Heart right ventricle (tissue), 16 donors: Measurements from ENCODE around the gene PXN. TPM values are rescaled to one million over a fixed set of nuclear protein-coding genes. Genes with fewer than 3 reads are reported as not detected.
"Not testable (repeated sequence)": the region's sequence is repeated elsewhere in the genome, so short reads cannot be mapped to it uniquely, and the experiment has no call there.

Source experiments
- ATAC-seq, 8 donors: fragments of 200-7000 bp; cut with Tn5 transposase; one replicate each; pipeline ENCODE4 v1.9.1; 2020; ENCODE audit warnings: mild to moderate bottlenecking in 8 of 8, moderate library complexity in 8 of 8, moderate number of reproducible peaks in 1 of 8
- DNase-seq, 2 donors: peaks; one replicate each; pipeline ENCODE4 v3.0.0-alpha.2; 2020
- H3K27ac ChIP-seq, 10 donors: fragments of 200-600 bp; sonication (generic) in 2 of 10; one replicate each; pipeline versions ENCODE4 v1.5.0 to v1.8.0; 2020 to 2022; ENCODE audit warnings: mild to moderate bottlenecking in 3 of 10
- H3K27me3 ChIP-seq, 7 donors: fragments of 200-600 bp; one replicate each; pipeline ENCODE4 v1.8.0; 2021 to 2022; ENCODE audit warnings: mild to moderate bottlenecking in 2 of 7
- H3K36me3 ChIP-seq, 9 donors: fragments of 200-600 bp; sonication (generic) in 1 of 9; one replicate each; pipeline versions ENCODE4 v1.5.0 to v1.8.0; 2020 to 2022; ENCODE audit warnings: mild to moderate bottlenecking in 2 of 9
- H3K4me1 ChIP-seq, 9 donors: fragments of 200-600 bp; sonication (generic) in 1 of 9; one replicate each; pipeline versions ENCODE4 v1.5.0 to v1.8.0; 2020 to 2022; ENCODE audit warnings: mild to moderate bottlenecking in 4 of 9
- H3K4me3 ChIP-seq, 10 donors: fragments of 200-600 bp; sonication (generic) in 2 of 10; one replicate each; pipeline versions ENCODE4 v1.5.0 to v1.8.0; 2020 to 2022; ENCODE audit warnings: mild to moderate bottlenecking in 7 of 10, moderate library complexity in 2 of 10
- H3K9me3 ChIP-seq, 11 donors: fragments of 200-600 bp in 10 of 11; sonication (generic) in 2 of 11; one replicate each; pipeline versions ENCODE4 v1.5.0 to v1.8.0; 2013 to 2022; ENCODE audit warnings: mild to moderate bottlenecking in 2 of 11, control low read depth in 1 of 11, moderate library complexity in 1 of 11
- WGBS, 2 donors: extraction: QIAGEN DNeasy Blood & Tissue Kit; methylation state at CpG; one replicate each; pipeline ENCODE4 v1.1.7; 2013; ENCODE audit warnings: inconsistent platforms in 1 of 2; 5-methylcytosine and 5-hydroxymethylcytosine counted together
- intact Hi-C, 10 donors: fragments of 100-400 bp; cut with DNase I; formaldehyde crosslinking; loops; one replicate each; pipeline versions ENCODE4 v1.11.1 to v1.14.2; 2022
- polyA plus RNA-seq, 2 donors: library from polyadenylated mRNA; stranded (reverse); fragments of 200-250 nt; gene quantifications; one replicate each; pipeline ENCODE4 v1.2.3, GENCODE V29; 2013
- total RNA-seq, 10 donors: library from RNA; stranded (reverse); fragmentation: NEBNext Ultra II Directional in 3 of 10; extraction: Animal tissue kit (Norgen Biotek cat#: 25700) in 3 of 10; gene quantifications; one replicate each; pipeline versions ENCODE4 v1.2.1 to v1.2.4, GENCODE V29; 2021 to 2023
- TF ChIP-seq, protein P1 (sequence below), 9 donors: fragments of 200-600 bp; sonication (generic) in 2 of 9; IDR thresholded peaks; one replicate each; pipeline versions ENCODE4 v1.5.0 to v1.8.0; 2021 to 2022; ENCODE audit warnings: antibody characterized with exemption in 9 of 9, mild to moderate bottlenecking in 5 of 9, moderate library complexity in 1 of 9
- donor health status: Arrhythmogenic right ventricular cardiomyopathy.
- donor health status: ischemic (EF 13 %, LVEDD 7.1; RV severe dilation, severe dysfunction).
- donor health status: healthy with polysubstance abuse.
- donor health status: DM: no; HTN: yes; CAD: no.
- donor health status: DM: no; HTN: no; CAD: no.
- donor health status: ischemic (EF 25% LVEDD 6.9; RV normal size, moderate dysfunction).
- donor health status: ischemic (EF 25% LVEDD 5.7; RV mildly dilated, moderate dysfunction).
- donor health status: healthy.
- donor health status: DM: yes; HTN: yes; CAD: no.
- donor health status: Ischemic cardiomyopathy.
- donor health status: ischemic (EF 35%, LVEDD 5.7; RV mildly dilated, moderate dysfunction).
- donor health status: nonischemic (EF 11% LVEDD 7.7; RV severe dilation, severe dysfunction).
- donor health status: DM: yes; HTN: yes; CAD: no.
- donor health status: PGD.
- donor health status: ischemic (EF 29% LVEDD 5.4; RV normal size, mild dysfunction).
- donor health status: nonischemic (EF 23%, LVEDD 6.1; RV moderate dilation, normal function).

PXN gene
- total and polyA plus RNA-seq, 12 donors: 41.2 to 123 (median 63.3) TPM

DNA sequence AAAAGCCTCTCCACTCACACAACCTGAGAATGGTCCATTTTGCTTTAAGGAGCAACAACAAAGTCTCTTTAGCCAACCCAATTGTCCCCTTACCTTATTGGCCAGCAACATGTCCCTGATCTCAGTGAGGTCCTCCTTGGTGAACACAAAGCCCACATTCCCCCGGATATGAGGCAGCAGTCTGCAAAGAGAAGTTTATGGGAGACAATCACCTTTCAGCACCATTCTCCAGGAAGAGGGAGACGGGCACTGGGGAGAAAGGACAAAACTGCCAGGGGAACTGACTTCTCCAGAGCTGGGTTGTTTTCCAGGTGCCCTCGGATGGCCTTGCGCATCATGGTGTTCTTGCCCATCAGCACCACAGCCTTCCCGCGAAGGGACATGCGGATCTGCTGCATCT is 66.5 kb downstream of the PXN start:
- Histone ChIP-seq H3K9me3 (no peaks in the 10 kb centered on the region), H3K4me1 (peaks cover 3 to 63% (median 28%) of the 10 kb centered on the region in 9 donors), H3K27ac (peak overlapping the region in 3 of 10 donors; percentile 80 to 92 (median 89)), H3K27me3 (no peaks in the 10 kb centered on the region), H3K4me3 (peak overlapping the region in 7 of 10 donors; percentile 10 to 98 (median 85)), H3K36me3 (peaks cover 0 to 43% (median 28%) of the 10 kb centered on the region in 9 donors)
- ATAC-seq: no peak
- TF ChIP-seq, protein P1, sequence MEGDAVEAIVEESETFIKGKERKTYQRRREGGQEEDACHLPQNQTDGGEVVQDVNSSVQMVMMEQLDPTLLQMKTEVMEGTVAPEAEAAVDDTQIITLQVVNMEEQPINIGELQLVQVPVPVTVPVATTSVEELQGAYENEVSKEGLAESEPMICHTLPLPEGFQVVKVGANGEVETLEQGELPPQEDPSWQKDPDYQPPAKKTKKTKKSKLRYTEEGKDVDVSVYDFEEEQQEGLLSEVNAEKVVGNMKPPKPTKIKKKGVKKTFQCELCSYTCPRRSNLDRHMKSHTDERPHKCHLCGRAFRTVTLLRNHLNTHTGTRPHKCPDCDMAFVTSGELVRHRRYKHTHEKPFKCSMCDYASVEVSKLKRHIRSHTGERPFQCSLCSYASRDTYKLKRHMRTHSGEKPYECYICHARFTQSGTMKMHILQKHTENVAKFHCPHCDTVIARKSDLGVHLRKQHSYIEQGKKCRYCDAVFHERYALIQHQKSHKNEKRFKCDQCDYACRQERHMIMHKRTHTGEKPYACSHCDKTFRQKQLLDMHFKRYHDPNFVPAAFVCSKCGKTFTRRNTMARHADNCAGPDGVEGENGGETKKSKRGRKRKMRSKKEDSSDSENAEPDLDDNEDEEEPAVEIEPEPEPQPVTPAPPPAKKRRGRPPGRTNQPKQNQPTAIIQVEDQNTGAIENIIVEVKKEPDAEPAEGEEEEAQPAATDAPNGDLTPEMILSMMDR (IDR thresholded peaks at IDR 0.05): no peak
- DNase-seq: no peak
- WGBS, 2 donors: 75 to 82% methylated on average over 7 of the region's 7 CpGs
- intact Hi-C loops: no loop called here

DNA sequence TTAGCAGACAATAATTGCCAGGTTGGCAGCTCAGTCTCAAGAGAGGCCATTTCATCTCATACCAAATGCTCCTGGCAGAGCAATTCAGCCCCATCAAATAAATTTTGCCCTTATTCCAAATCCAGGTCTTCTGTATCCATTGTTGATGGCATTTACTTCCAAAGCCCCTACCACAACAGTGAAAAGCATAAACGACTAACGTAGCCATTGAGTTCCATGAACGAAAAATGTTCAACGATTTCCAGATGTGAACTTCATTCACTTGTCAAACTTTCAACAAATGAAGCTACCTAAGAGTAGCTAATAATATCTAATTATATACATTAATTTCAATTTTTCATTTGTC is 68.0 kb downstream of the PXN start:
- H3K36me3 ChIP-seq: peaks cover 0 to 43% (median 28%) of the 10 kb centered on the region in 9 donors
- H3K4me1 ChIP-seq: peaks cover 3 to 78% (median 42%) of the 10 kb centered on the region in 9 donors
- 78 to 81% methylated on average over 4 of the region's 4 CpGs for WGBS, 2 donors
- no peak overlapping the region for H3K27ac ChIP-seq
- DNase-seq: no peak
- H3K4me3 ChIP-seq: no peak overlapping the region
- no peaks in the 10 kb centered on the region for H3K27me3 ChIP-seq
- ATAC-seq: no peak
- TF ChIP-seq, protein P1 (IDR thresholded peaks at IDR 0.05): no peak
- intact Hi-C loops: no loop called here
- no peaks in the 10 kb centered on the region for H3K9me3 ChIP-seq

- H3K27me3 ChIP-seq, H3K9me3 ChIP-seq, H3K4me3 ChIP-seq, DNase-seq, H3K27ac ChIP-seq, intact Hi-C loops, ATAC-seq: not testable (repeated sequence)
- 76 to 82% methylated on average over 7 of the region's 7 CpGs for WGBS, 2 donors
- Histone ChIP-seq H3K36me3 (peaks cover 0 to 46% (median 28%) of the 10 kb centered on the region in 9 donors), H3K4me1 (peaks cover 3 to 80% (median 42%) of the 10 kb centered on the region in 9 donors)
Measured at GRCh38 chr12:120196817-120197541, 68.6 kb downstream of the PXN start.

DNA sequence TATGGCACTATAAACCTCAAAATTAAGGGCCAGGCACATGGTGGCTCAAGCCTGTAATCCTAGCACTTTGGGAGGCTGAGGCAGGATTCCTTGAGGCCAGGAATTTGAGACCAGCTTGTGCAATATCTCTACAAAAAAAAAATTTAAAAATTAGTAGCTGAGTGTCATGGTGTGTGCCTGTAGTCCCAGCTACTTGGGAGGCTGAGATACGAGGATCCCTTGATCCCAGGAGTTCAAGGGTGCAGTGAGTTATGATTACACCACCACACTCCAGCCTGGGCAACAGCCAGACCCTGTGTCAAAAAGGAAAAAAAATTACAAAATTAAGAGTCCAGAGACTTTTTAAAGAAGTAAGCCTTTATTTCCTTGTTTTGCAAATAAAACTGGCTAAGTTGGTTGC is 69.2 kb downstream of the PXN start:
- no peaks in the 10 kb centered on the region for H3K9me3 ChIP-seq
- TF ChIP-seq, protein P1 (IDR thresholded peaks at IDR 0.05): no peak
- H3K27ac ChIP-seq: no peak overlapping the region
- no peak for DNase-seq
- H3K4me3 ChIP-seq: no peak overlapping the region
- no peak for ATAC-seq
- WGBS, 2 donors: 74 to 85% methylated on average over 1 of the region's 1 CpG
- peaks cover 0 to 52% (median 28%) of the 10 kb centered on the region in 9 donors for H3K36me3 ChIP-seq
- intact Hi-C loops: no loop called here
- peaks cover 3 to 77% (median 39%) of the 10 kb centered on the region in 9 donors for H3K4me1 ChIP-seq
- H3K27me3 ChIP-seq: no peaks in the 10 kb centered on the region
